ENCODE results near the gene PCSK4. TPM values are rescaled to one million over a fixed set of nuclear protein-coding genes. Genes with fewer than 3 reads are reported as not detected.

PCSK4 gene
- total RNA-seq, 1 donor from 2014 or later, result 0.52 TPM

- Histone ChIP-seq H3K27me3 (ENCODE audit: control insufficient read depth in 3 of 3, insufficient read depth in 3 of 3, low read length in 3 of 3) (peaks cover 51 to 70% (median 66%) of the 10 kb centered on the region in 3 donors), H3K4me1 (ENCODE audit: control insufficient read depth in 3 of 3, insufficient read depth in 3 of 3, low read length in 3 of 3) (peaks cover 30 to 48% (median 41%) of the 10 kb centered on the region in 3 donors), H3K4me3 (ENCODE audit: low read length in 3 of 3) (no peak overlapping the region)
Measured at GRCh38 chr19:1466461-1467214, 23.5 kb downstream of the PCSK4 start.

GRCh38 chr19:1466018-1466460 is 24.1 kb downstream of the PCSK4 start:
- H3K36me3 ChIP-seq (ENCODE audit: control insufficient read depth in 3 of 3, insufficient read depth in 3 of 3, low read length in 3 of 3), result peaks cover 0 to 1% (median 0%) of the 10 kb centered on the region in 3 donors
- H3K27ac ChIP-seq (ENCODE audit: low read depth, low read length), result no peak overlapping the region
- no peak overlapping the region for H3K9ac ChIP-seq (ENCODE audit: low read depth in 1 of 3, low read length in 3 of 3)
- H3K27me3 ChIP-seq (ENCODE audit: control insufficient read depth in 3 of 3, insufficient read depth in 3 of 3, low read length in 3 of 3), result peaks cover 45 to 64% (median 60%) of the 10 kb centered on the region in 3 donors
- H3K4me3 ChIP-seq (ENCODE audit: low read length in 3 of 3), result peak overlapping the region in 1 of 3 donors; percentile 22
- no peaks in the 10 kb centered on the region for H3K9me3 ChIP-seq (ENCODE audit: control insufficient read depth in 3 of 3, low read length in 3 of 3)
- peaks cover 24 to 42% (median 35%) of the 10 kb centered on the region in 3 donors for H3K4me1 ChIP-seq (ENCODE audit: control insufficient read depth in 3 of 3, insufficient read depth in 3 of 3, low read length in 3 of 3)

More at GRCh38 chr19:1466461-1467214, 23.5 kb downstream of the PCSK4 start:
- no peaks in the 10 kb centered on the region for H3K36me3 ChIP-seq (ENCODE audit: control insufficient read depth in 3 of 3, insufficient read depth in 3 of 3, low read length in 3 of 3)
- no peak overlapping the region for H3K9ac ChIP-seq (ENCODE audit: low read depth in 1 of 3, low read length in 3 of 3)
- H3K9me3 ChIP-seq (ENCODE audit: control insufficient read depth in 3 of 3, low read length in 3 of 3), result no peaks in the 10 kb centered on the region
- H3K27ac ChIP-seq (ENCODE audit: low read depth, low read length), result no peak overlapping the region

- H3K27ac ChIP-seq (ENCODE audit: low read depth, low read length), result no peak overlapping the region
- H3K9me3 ChIP-seq (ENCODE audit: control insufficient read depth in 3 of 3, low read length in 3 of 3), result no peaks in the 10 kb centered on the region
- peaks cover 39 to 63% (median 54%) of the 10 kb centered on the region in 3 donors for H3K27me3 ChIP-seq (ENCODE audit: control insufficient read depth in 3 of 3, insufficient read depth in 3 of 3, low read length in 3 of 3)
- H3K4me3 ChIP-seq (ENCODE audit: low read length in 3 of 3), result peak overlapping the region in 1 of 3 donors; percentile 35
- H3K4me1 ChIP-seq (ENCODE audit: control insufficient read depth in 3 of 3, insufficient read depth in 3 of 3, low read length in 3 of 3), result peaks cover 18 to 35% (median 28%) of the 10 kb centered on the region in 3 donors
- peak overlapping the region in 1 of 3 donors; percentile 25 for H3K9ac ChIP-seq (ENCODE audit: low read depth in 1 of 3, low read length in 3 of 3)
- peaks cover 0 to 5% (median 0%) of the 10 kb centered on the region in 3 donors for H3K36me3 ChIP-seq (ENCODE audit: control insufficient read depth in 3 of 3, insufficient read depth in 3 of 3, low read length in 3 of 3)
Measured at GRCh38 chr19:1465191-1466016, 24.7 kb downstream of the PCSK4 start.

- peaks cover 0 to 7% (median 0%) of the 10 kb centered on the region in 3 donors for H3K36me3 ChIP-seq (ENCODE audit: control insufficient read depth in 3 of 3, insufficient read depth in 3 of 3, low read length in 3 of 3)
- H3K27me3 ChIP-seq (ENCODE audit: control insufficient read depth in 3 of 3, insufficient read depth in 3 of 3, low read length in 3 of 3), result peaks cover 26 to 59% (median 39%) of the 10 kb centered on the region in 3 donors
- H3K9ac ChIP-seq (ENCODE audit: low read depth in 1 of 3, low read length in 3 of 3), result no peak overlapping the region
- H3K27ac ChIP-seq (ENCODE audit: low read depth, low read length), result no peak overlapping the region
- H3K9me3 ChIP-seq (ENCODE audit: control insufficient read depth in 3 of 3, low read length in 3 of 3), result no peaks in the 10 kb centered on the region
- H3K4me1 ChIP-seq (ENCODE audit: control insufficient read depth in 3 of 3, insufficient read depth in 3 of 3, low read length in 3 of 3), result peaks cover 4 to 16% (median 6%) of the 10 kb centered on the region in 3 donors
- H3K4me3 ChIP-seq (ENCODE audit: low read length in 3 of 3), result no peak overlapping the region
Measured at GRCh38 chr19:1461862-1462261, 28.3 kb downstream of the PCSK4 start.

GRCh38 chr19:1460033-1460995 is 29.8 kb downstream of the PCSK4 start:
- Histone ChIP-seq H3K4me1 (ENCODE audit: control insufficient read depth in 3 of 3, insufficient read depth in 3 of 3, low read length in 3 of 3) (peaks cover 0 to 12% (median under 1%) of the 10 kb centered on the region in 3 donors), H3K27ac (ENCODE audit: low read depth, low read length) (no peak overlapping the region), H3K9me3 (ENCODE audit: control insufficient read depth in 3 of 3, low read length in 3 of 3) (no peaks in the 10 kb centered on the region), H3K4me3 (ENCODE audit: low read length in 3 of 3) (no peak overlapping the region), H3K9ac (ENCODE audit: low read depth in 1 of 3, low read length in 3 of 3) (no peak overlapping the region), H3K36me3 (ENCODE audit: control insufficient read depth in 3 of 3, insufficient read depth in 3 of 3, low read length in 3 of 3) (peaks cover 0 to 7% (median 0%) of the 10 kb centered on the region in 3 donors), H3K27me3 (ENCODE audit: control insufficient read depth in 3 of 3, insufficient read depth in 3 of 3, low read length in 3 of 3) (peaks cover 30 to 59% (median 39%) of the 10 kb centered on the region in 3 donors)

- Histone ChIP-seq H3K4me3 (ENCODE audit: low read length in 3 of 3) (no peak overlapping the region), H3K9ac (ENCODE audit: low read depth in 1 of 3, low read length in 3 of 3) (no peak overlapping the region), H3K27me3 (ENCODE audit: control insufficient read depth in 3 of 3, insufficient read depth in 3 of 3, low read length in 3 of 3) (peaks cover 31 to 58% (median 39%) of the 10 kb centered on the region in 3 donors), H3K4me1 (ENCODE audit: control insufficient read depth in 3 of 3, insufficient read depth in 3 of 3, low read length in 3 of 3) (peaks cover 0 to 11% (median 3%) of the 10 kb centered on the region in 3 donors), H3K27ac (ENCODE audit: low read depth, low read length) (no peak overlapping the region), H3K36me3 (ENCODE audit: control insufficient read depth in 3 of 3, insufficient read depth in 3 of 3, low read length in 3 of 3) (peaks cover 0 to 7% (median 0%) of the 10 kb centered on the region in 3 donors), H3K9me3 (ENCODE audit: control insufficient read depth in 3 of 3, low read length in 3 of 3) (no peaks in the 10 kb centered on the region)
Measured at GRCh38 chr19:1459479-1459878, 30.7 kb downstream of the PCSK4 start.

GRCh38 chr19:1457892-1458291 is 32.3 kb downstream of the PCSK4 start:
- Histone ChIP-seq H3K4me3 (ENCODE audit: low read length in 3 of 3) (no peak overlapping the region), H3K27ac (ENCODE audit: low read depth, low read length) (no peak overlapping the region), H3K9ac (ENCODE audit: low read depth in 1 of 3, low read length in 3 of 3) (no peak overlapping the region), H3K36me3 (ENCODE audit: control insufficient read depth in 3 of 3, insufficient read depth in 3 of 3, low read length in 3 of 3) (peaks cover 0 to 7% (median 0%) of the 10 kb centered on the region in 3 donors), H3K4me1 (ENCODE audit: control insufficient read depth in 3 of 3, insufficient read depth in 3 of 3, low read length in 3 of 3) (peaks cover 0 to 21% (median 11%) of the 10 kb centered on the region in 3 donors), H3K27me3 (ENCODE audit: control insufficient read depth in 3 of 3, insufficient read depth in 3 of 3, low read length in 3 of 3) (peaks cover 46 to 66% (median 51%) of the 10 kb centered on the region in 3 donors), H3K9me3 (ENCODE audit: control insufficient read depth in 3 of 3, low read length in 3 of 3) (no peaks in the 10 kb centered on the region)

GRCh38 chr19:1457031-1457739 is 33.0 kb downstream of the PCSK4 start:
- Histone ChIP-seq H3K36me3 (ENCODE audit: control insufficient read depth in 3 of 3, insufficient read depth in 3 of 3, low read length in 3 of 3) (peaks cover 0 to 7% (median 0%) of the 10 kb centered on the region in 3 donors), H3K27ac (ENCODE audit: low read depth, low read length) (no peak overlapping the region), H3K9me3 (ENCODE audit: control insufficient read depth in 3 of 3, low read length in 3 of 3) (no peaks in the 10 kb centered on the region), H3K4me3 (ENCODE audit: low read length in 3 of 3) (no peak overlapping the region), H3K27me3 (ENCODE audit: control insufficient read depth in 3 of 3, insufficient read depth in 3 of 3, low read length in 3 of 3) (peaks cover 54 to 73% (median 58%) of the 10 kb centered on the region in 3 donors), H3K4me1 (ENCODE audit: control insufficient read depth in 3 of 3, insufficient read depth in 3 of 3, low read length in 3 of 3) (peaks cover 0 to 25% (median 16%) of the 10 kb centered on the region in 3 donors), H3K9ac (ENCODE audit: low read depth in 1 of 3, low read length in 3 of 3) (no peak overlapping the region)

Measured in skeletal muscle tissue (tissue), 4 donors.